Esophagus muscularis mucosa (tissue), 4 donors: Measurements from ENCODE around the gene GGTLC2. TPM values are rescaled to one million over a fixed set of nuclear protein-coding genes. Genes with fewer than 3 reads are reported as not detected.

Source experiments
- DNase-seq: peaks from one replicate; pipeline ENCODE4 v3.0.0-alpha.2; 2017; ENCODE audit errors: extremely low spot score
- H3K27ac ChIP-seq, 4 donors: fragments of 200-600 bp; sonication (generic); replicated peaks in 1 of 4; 1 replicate in 3 of 4; 2 replicates in 1 of 4; pipeline ENCODE4 v1.5.1; 2016 to 2019; ENCODE audit warnings: mild to moderate bottlenecking in 1 of 4
- H3K27me3 ChIP-seq, 4 donors: fragments of 200-600 bp; sonication (generic); one replicate each; pipeline versions ENCODE4 v1.5.1 to v1.6.0; 2016 to 2019
- H3K36me3 ChIP-seq, 4 donors: fragments of 200-600 bp; sonication (generic); one replicate each; pipeline ENCODE4 v1.5.1; 2016 to 2019
- H3K4me1 ChIP-seq, 4 donors: fragments of 200-600 bp; sonication (generic); one replicate each; pipeline ENCODE4 v1.5.1; 2016 to 2019
- H3K4me3 ChIP-seq, 4 donors: fragments of 200-600 bp; sonication (generic); 1 replicate in 2 of 4; 2 replicates in 2 of 4; pipeline ENCODE4 v1.5.1; 2016 to 2019; ENCODE audit warnings: mild to moderate bottlenecking in 4 of 4, moderate library complexity in 1 of 4
- H3K9me3 ChIP-seq, 4 donors: fragments of 200-600 bp; sonication (generic); 1 replicate in 3 of 4; 2 replicates in 1 of 4; pipeline ENCODE4 v1.5.1; 2016 to 2019
- CTCF ChIP-seq, 3 experiments: fragments of 200-600 bp in 2 of 3; fragments of 450-650 bp in 1 of 3; sonication (generic) in 2 of 3; IDR thresholded peaks; one replicate each; pipeline ENCODE4 v1.5.1; 2017 to 2019; ENCODE audit warnings: antibody characterized with exemption in 3 of 3, mild to moderate bottlenecking in 2 of 3, moderate library complexity in 1 of 3
- EP300 ChIP-seq: sonication (generic); formaldehyde crosslinking; IDR thresholded peaks from one replicate; pipeline ENCODE4 v1.6.1; 2017; ENCODE audit warnings: antibody characterized with exemption
- POLR2A ChIP-seq: fragments of 450-650 bp; IDR thresholded peaks from one replicate; pipeline ENCODE4 v1.6.1; 2017; ENCODE audit warnings: antibody characterized with exemption, moderate library complexity, mild to moderate bottlenecking, low read depth
- POLR2AphosphoS5 ChIP-seq, 2 donors: sonication (generic); formaldehyde crosslinking; IDR thresholded peaks; one replicate each; pipeline ENCODE4 v1.6.1; 2017; ENCODE audit warnings: antibody characterized with exemption in 2 of 2
- WGBS: methylation state at CpG from one replicate; pipeline ENCODE4 v1.1.5; 2018; 5-methylcytosine and 5-hydroxymethylcytosine counted together
- intact Hi-C: fragments of 100-400 bp; cut with DNase I; formaldehyde crosslinking; loops from one replicate; pipeline ENCODE4 v1.15.1; 2023
- total RNA-seq, 4 donors: library from RNA; depleted of rRNA; stranded (reverse); fragments of >200 nt; gene quantifications; one replicate each; pipeline versions ENCODE4 v1.1.0 to v1.2.1, GENCODE V29; 2016

GGTLC2 gene
- total RNA-seq, 4 donors from 2014 or later: not detected

DNA sequence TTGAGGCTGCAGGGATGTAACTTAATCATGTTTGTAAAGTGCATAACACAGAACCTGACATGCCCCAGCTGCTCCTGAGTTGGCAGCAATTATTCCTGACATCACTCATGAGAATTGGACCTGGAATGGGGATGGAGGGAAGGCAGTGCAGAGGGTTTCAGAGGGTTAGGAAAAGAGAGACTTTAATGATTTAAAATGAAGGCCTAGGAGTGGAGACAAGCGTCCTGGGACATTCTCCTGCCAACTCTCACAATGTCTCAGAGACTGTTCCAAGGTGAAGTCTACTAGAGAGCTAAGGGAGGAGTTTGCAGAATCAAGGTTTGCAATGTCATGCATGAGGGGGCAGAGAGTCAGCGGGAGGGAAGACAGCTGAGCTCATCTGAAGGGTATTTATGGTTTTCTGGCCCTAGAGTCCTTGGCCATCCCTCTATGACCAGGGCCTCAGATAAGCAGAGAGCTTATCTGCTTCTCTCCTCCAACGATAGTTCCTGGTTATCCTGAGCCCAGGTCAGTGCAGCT is 36.9 kb downstream of the GGTLC2 start:
- no peak overlapping the region for H3K27ac ChIP-seq
- no peaks in the 10 kb centered on the region for H3K9me3 ChIP-seq
- intact Hi-C loops: no loop called here
- H3K4me1 ChIP-seq: peaks cover 0 to 36% (median 20%) of the 10 kb centered on the region in 4 donors
- H3K27me3 ChIP-seq: no peaks in the 10 kb centered on the region
- WGBS: 43% methylated on average over 3 of the region's 3 CpGs
- no peak for TF ChIP-seq CTCF (IDR thresholded peaks at IDR 0.05)
- no peak overlapping the region for H3K4me3 ChIP-seq
- DNase-seq: no peak
- no peaks in the 10 kb centered on the region for H3K36me3 ChIP-seq

DNA sequence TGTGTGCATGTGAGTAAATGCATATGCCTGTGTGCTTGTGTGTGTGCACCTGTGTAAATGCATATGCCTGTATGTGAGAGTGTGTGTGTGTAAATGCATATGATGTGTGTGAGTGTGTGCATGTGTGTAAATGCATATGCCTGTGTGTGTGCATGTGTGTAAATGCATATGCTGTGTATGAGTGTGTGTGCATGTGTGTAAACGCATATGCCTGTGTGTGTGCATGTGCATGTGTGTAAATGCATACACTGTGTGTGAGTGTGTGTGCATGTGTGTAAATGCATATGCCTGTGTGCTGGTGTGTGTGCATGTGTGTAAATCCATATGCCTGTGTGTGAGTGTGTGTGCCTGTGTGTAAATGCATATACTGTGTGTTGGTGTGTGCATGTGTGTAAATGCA is 37.8 kb downstream of the GGTLC2 start:
- H3K4me1 ChIP-seq: peaks cover 0 to 36% (median 20%) of the 10 kb centered on the region in 4 donors
- no peaks in the 10 kb centered on the region for H3K9me3 ChIP-seq
- no peaks in the 10 kb centered on the region for H3K36me3 ChIP-seq
- H3K27me3 ChIP-seq: no peaks in the 10 kb centered on the region
- TF ChIP-seq CTCF (IDR thresholded peaks at IDR 0.05): no peak
- TF ChIP-seq EP300: no peak
- TF ChIP-seq POLR2A: no peak
- no peak for DNase-seq
- H3K4me3 ChIP-seq: no peak overlapping the region
- H3K27ac ChIP-seq: no peak overlapping the region
- intact Hi-C loops: no loop called here
- WGBS: 92% methylated on average over 1 of the region's 1 CpG

DNA sequence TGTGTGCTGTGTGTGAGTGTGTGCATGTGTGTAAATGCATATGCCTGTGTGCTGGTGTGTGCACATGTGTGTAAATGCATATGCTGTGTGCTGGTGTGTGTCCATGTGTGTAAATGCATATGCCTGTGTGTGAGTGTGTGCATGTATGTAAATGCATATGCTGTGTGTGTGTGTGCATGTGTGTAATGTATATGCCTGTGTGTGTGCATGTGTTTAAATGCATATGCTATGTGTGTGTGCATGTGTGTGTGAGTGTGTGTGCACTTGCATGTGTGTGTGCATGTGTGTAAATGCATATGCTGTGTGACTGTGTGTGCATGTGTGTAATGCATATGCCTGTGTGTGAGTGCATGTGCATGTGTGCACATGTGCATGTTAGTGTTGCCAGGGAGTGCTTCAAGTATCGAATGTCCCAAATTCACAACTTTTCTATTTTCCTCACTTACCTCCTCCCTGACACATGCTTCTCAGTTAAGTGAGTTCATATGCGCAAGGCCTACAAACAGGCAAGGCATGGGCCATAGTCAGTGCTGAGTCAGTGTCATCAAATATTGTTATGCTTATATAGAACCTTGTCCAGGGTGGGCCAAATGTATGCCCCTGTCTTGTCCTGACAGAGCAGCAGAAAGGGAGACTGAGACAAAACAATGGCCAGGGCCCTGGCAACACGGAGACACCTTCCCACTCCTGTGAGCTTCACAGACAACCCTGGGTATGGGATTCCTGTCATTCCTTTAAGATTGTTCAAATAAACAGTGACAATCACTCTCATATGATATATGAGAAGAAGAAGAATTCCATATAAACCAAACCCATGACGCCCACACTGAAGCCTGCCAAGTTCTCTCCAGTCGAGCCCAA is 38.6 kb downstream of the GGTLC2 start:
- peaks cover 0 to 36% (median 20%) of the 10 kb centered on the region in 4 donors for H3K4me1 ChIP-seq
- H3K9me3 ChIP-seq: no peaks in the 10 kb centered on the region
- no peak for DNase-seq
- H3K27me3 ChIP-seq: no peaks in the 10 kb centered on the region
- intact Hi-C loops: no loop called here
- WGBS: 72% methylated on average over 5 of the region's 5 CpGs
- H3K27ac ChIP-seq: no peak overlapping the region
- TF ChIP-seq CTCF (IDR thresholded peaks at IDR 0.05) (no peak), POLR2AphosphoS5 (IDR thresholded peaks at IDR 0.05) (no peak), EP300 (no peak), POLR2A (no peak)
- no peak overlapping the region for H3K4me3 ChIP-seq
- no peaks in the 10 kb centered on the region for H3K36me3 ChIP-seq

- Histone ChIP-seq H3K36me3 (no peaks in the 10 kb centered on the region), H3K4me1 (peaks cover 0 to 36% (median 20%) of the 10 kb centered on the region in 4 donors), H3K27me3 (no peaks in the 10 kb centered on the region), H3K4me3 (no peak overlapping the region), H3K9me3 (no peaks in the 10 kb centered on the region), H3K27ac (no peak overlapping the region)
- no peak for TF ChIP-seq EP300
- no peak for TF ChIP-seq POLR2AphosphoS5 (IDR thresholded peaks at IDR 0.05)
- no peak for TF ChIP-seq POLR2A
- no peak for TF ChIP-seq CTCF (IDR thresholded peaks at IDR 0.05)
- 79% methylated on average over 2 of the region's 5 CpGs for WGBS
- intact Hi-C loops: no loop called here
- no peak for DNase-seq
Measured at GRCh38 chr22:22683668-22684361, 39.4 kb downstream of the GGTLC2 start.
